Stimulated activated CD4-positive, alpha-beta T cell treated with anti-CD3 and anti-CD28 coated beads, Interleukin-4, amount 100 ng/mL, for 4 hours (primary cell): Measurements from ENCODE around the gene HOXB8.

Experiments
- DNase-seq, 2 experiments: peaks; one replicate each; pipeline ENCODE4 v3.0.0-alpha.2; 2020

The HOXB8 gene

DNA sequence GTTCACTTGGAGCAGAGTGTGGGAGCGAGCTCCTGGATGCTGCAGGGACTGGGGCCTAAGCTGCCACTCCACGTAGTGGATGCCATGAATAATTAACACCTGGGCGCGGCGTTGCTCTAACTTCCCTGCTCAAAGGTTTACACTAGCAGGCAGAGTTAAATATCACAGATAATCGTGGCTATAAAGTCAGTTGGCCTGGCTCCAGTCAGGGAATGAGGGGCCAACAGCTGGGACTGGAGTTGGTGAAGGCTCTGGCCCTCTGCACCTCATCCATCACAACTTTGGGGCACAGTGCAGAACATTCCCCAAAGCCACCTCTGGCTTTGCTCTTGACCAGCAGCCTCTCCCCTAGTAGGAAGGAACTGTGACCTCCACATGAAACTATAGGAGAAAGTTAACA lies 47.9 kb downstream of the HOXB8 start:
- no peak for DNase-seq

- DNase-seq: no peak
Observed at GRCh38 chr17:48566717-48567116, 48.4 kb downstream of the HOXB8 start.

GRCh38 chr17:48565925-48566710 lies 49.0 kb downstream of the HOXB8 start:
- DNase-seq: no peak

- no peak for DNase-seq
Observed at GRCh38 chr17:48565022-48565554, 50.0 kb downstream of the HOXB8 start.

DNA sequence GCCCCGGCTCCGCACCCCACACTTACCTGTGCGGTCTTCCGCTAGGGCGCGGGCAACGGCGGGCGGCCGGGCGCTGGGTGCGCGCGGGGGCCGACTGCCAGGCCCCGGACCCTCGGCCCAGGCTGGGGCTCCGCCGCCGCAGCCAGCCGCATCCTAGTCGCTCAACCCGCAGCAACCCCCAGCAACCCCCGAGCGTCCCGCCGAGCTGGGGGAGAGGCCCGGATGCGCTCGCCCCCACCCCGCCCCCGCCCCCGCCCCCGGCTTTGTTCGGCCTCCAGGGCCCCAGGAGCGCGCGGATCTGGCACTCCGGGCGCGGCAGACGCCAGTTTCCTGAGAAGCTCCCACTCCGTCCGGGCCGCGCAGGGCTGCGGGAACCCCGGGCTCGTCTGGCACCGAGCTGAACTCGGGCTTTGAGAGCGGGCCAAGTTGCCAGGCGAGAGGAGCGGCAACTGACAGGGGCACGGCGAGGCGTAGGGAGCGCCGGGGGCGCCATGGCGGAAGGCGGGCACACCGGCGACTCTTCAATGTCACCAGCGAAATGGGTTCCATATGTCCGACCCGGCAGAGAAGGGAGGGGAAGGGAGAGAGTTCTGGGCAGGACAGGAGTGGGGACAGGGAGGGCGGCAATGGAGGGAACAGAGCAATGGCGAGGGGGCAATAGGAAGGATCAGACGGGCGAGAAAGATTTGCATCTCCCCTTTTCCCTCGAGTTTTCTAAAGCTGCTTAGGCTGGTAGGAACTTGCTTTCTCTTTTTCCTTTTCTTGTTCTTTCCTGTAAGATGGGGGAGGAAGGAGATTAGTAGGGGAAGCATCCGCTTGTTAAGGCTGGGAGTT lies 50.7 kb downstream of the HOXB8 start:
- no peak for DNase-seq

DNA sequence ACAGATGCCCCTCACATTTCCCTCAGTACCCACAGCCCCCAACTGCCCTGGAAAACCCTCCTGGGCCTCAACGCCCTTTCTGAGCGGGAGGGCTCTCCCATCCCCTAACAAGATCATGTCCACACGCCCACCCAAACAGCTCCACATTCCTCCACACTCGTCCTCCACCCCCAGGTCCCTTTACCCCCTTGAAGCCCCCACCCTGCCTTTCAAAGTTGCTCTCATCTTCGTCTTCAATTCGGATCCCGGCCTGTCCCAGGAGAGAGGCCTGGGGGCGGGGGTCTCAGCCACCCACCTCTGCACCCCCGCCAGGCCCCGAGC lies 51.3 kb downstream of the HOXB8 start:
- DNase-seq: no peak

- no peak for DNase-seq
Observed at GRCh38 chr17:48563385-48563838, 51.7 kb downstream of the HOXB8 start.

GRCh38 chr17:48562934-48563333 lies 52.2 kb downstream of the HOXB8 start:
- DNase-seq: no peak
